ENCODE data around the gene VENTX.

VENTX gene

DNA sequence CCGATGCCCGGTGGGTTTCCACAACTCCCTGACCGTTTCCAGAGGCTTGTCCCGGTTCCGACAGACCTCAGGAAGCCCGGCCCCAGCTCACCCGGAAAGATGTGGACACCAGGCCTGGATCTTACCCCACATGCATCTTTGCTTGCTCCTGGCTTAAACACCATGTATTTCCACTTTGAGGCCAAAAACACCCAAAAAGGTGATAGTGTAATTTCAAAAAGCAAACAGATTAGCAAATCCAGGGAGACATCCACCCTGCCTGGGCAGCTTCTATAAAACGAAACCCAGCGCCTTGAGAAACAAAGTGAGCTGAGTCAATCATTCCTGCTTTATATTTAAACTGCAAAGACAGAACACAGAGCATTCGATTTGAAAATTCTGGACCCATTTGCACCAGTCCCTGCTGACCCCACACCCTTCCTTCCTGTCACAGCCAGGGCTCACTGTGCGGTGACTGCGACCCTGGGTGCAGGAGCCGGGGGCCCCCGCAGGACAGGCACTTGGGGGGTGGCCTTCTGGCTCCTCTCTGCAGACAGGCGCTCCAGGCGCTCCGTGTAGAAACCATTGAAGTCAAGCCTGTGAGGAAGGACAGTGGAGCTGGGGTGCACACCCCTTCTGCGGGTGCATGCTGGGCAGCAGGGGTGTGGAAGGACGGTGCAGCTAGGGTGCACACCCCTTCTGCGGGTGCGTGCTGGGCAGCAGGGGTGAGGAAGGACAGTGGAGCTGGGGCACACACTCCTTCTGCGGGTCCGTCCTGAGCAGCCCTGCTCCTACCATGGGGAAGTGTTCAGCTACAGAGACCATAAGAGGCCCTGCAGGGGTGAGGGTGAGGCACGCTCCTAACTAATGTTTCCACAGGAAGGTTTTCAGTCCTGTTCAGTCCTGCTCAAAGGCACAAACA, 41.9 kb downstream of the VENTX start:
- no peak for TF ChIP-seq OSR1 (CRISPR knock-in tag; IDR thresholded peaks at IDR 0.05)
- TF ChIP-seq, protein P1, sequence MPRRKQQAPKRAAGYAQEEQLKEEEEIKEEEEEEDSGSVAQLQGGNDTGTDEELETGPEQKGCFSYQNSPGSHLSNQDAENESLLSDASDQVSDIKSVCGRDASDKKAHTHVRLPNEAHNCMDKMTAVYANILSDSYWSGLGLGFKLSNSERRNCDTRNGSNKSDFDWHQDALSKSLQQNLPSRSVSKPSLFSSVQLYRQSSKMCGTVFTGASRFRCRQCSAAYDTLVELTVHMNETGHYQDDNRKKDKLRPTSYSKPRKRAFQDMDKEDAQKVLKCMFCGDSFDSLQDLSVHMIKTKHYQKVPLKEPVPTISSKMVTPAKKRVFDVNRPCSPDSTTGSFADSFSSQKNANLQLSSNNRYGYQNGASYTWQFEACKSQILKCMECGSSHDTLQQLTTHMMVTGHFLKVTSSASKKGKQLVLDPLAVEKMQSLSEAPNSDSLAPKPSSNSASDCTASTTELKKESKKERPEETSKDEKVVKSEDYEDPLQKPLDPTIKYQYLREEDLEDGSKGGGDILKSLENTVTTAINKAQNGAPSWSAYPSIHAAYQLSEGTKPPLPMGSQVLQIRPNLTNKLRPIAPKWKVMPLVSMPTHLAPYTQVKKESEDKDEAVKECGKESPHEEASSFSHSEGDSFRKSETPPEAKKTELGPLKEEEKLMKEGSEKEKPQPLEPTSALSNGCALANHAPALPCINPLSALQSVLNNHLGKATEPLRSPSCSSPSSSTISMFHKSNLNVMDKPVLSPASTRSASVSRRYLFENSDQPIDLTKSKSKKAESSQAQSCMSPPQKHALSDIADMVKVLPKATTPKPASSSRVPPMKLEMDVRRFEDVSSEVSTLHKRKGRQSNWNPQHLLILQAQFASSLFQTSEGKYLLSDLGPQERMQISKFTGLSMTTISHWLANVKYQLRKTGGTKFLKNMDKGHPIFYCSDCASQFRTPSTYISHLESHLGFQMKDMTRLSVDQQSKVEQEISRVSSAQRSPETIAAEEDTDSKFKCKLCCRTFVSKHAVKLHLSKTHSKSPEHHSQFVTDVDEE (CRISPR knock-in tag; IDR thresholded peaks at IDR 0.05): no peak
- no peak for ATAC-seq

DNA sequence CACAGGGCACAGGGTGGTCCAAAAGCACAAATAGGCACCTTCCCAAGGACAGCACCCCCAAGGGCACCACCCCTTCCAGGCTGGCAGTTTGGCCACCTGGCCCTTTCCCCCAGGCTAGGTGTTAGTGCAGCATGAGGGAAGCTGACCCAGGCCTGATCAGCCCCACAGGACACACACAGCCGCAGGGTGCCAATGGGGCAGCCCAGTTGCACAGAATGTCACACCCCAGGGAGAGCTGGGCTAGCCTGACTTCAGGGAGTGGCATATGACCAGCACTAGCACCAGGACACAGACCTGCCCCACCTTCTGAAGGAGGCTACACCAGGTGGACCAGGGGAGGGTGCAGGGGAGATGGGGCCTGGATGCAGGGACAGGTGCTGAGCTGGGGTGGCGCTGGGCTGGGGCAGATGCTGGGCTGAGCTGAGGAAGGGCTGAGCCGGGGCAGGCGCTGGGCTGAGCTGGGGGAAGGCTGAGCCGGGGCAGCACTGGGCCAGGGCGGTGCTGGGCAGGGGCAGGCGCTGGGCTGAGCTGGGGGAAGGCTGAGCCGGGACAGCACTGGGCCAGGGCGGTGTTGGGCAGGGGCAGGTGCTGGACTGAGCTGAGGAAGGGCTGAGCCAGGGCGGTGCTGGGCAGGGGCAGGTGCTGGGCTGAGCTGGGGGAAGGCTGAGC, 42.9 kb downstream of the VENTX start:
- no peak for TF ChIP-seq BACH2 (CRISPR knock-in tag; IDR thresholded peaks at IDR 0.05; ENCODE audit: borderline replicate concordance)
- no peak for TF ChIP-seq ESRRG (CRISPR knock-in tag; IDR thresholded peaks at IDR 0.05)
- TF ChIP-seq OSR1 (CRISPR knock-in tag; IDR thresholded peaks at IDR 0.05): no peak
- no peak for TF ChIP-seq ISL1 (CRISPR knock-in tag; IDR thresholded peaks at IDR 0.05)
- no peak for TF ChIP-seq CSDC2 (CRISPR knock-in tag; IDR thresholded peaks at IDR 0.05)
- no peak for TF ChIP-seq TOX (CRISPR knock-in tag; IDR thresholded peaks at IDR 0.05; ENCODE audit: borderline replicate concordance)
- no peak for ATAC-seq

- TF ChIP-seq ZNF70 (CRISPR knock-in tag; IDR thresholded peaks at IDR 0.05) (no peak), PPARA (CRISPR knock-in tag; IDR thresholded peaks at IDR 0.05; ENCODE audit: borderline replicate concordance) (no peak), GLIS3 (CRISPR knock-in tag; IDR thresholded peaks at IDR 0.05) (no peak)
- TF ChIP-seq, protein P2, sequence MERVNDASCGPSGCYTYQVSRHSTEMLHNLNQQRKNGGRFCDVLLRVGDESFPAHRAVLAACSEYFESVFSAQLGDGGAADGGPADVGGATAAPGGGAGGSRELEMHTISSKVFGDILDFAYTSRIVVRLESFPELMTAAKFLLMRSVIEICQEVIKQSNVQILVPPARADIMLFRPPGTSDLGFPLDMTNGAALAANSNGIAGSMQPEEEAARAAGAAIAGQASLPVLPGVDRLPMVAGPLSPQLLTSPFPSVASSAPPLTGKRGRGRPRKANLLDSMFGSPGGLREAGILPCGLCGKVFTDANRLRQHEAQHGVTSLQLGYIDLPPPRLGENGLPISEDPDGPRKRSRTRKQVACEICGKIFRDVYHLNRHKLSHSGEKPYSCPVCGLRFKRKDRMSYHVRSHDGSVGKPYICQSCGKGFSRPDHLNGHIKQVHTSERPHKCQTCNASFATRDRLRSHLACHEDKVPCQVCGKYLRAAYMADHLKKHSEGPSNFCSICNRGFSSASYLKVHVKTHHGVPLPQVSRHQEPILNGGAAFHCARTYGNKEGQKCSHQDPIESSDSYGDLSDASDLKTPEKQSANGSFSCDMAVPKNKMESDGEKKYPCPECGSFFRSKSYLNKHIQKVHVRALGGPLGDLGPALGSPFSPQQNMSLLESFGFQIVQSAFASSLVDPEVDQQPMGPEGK (CRISPR knock-in tag; IDR thresholded peaks at IDR 0.05; ENCODE audit: borderline replicate concordance): no peak
- no peak for ATAC-seq
These were observed 43.4 kb downstream of the VENTX start for GRCh38 chr10:133281084-133281483.

GRCh38 chr10:133281628-133282372, 44.1 kb downstream of the VENTX start:
- ATAC-seq: no peak
- TF ChIP-seq CSDC2 (CRISPR knock-in tag; IDR thresholded peaks at IDR 0.05): no peak

GRCh38 chr10:133282846-133283390, 45.3 kb downstream of the VENTX start:
- no peak for ATAC-seq
- no peak for TF ChIP-seq ZFP3 (CRISPR knock-in tag; IDR thresholded peaks at IDR 0.05)
- no peak for TF ChIP-seq RARB (CRISPR knock-in tag; IDR thresholded peaks at IDR 0.05)
- no peak for TF ChIP-seq ZNF70 (CRISPR knock-in tag; IDR thresholded peaks at IDR 0.05)
- no peak for TF ChIP-seq OSR1 (CRISPR knock-in tag; IDR thresholded peaks at IDR 0.05)
- no peak for TF ChIP-seq ZNF565 (CRISPR knock-in tag; conservative IDR thresholded peaks at IDR 0.05; ENCODE audit: low read depth)
- TF ChIP-seq, protein P1 (CRISPR knock-in tag; IDR thresholded peaks at IDR 0.05): no peak
- TF ChIP-seq, protein P2 (CRISPR knock-in tag; IDR thresholded peaks at IDR 0.05; ENCODE audit: borderline replicate concordance): no peak
- TF ChIP-seq TOX (CRISPR knock-in tag; IDR thresholded peaks at IDR 0.05; ENCODE audit: borderline replicate concordance): no peak
- TF ChIP-seq, protein P3, sequence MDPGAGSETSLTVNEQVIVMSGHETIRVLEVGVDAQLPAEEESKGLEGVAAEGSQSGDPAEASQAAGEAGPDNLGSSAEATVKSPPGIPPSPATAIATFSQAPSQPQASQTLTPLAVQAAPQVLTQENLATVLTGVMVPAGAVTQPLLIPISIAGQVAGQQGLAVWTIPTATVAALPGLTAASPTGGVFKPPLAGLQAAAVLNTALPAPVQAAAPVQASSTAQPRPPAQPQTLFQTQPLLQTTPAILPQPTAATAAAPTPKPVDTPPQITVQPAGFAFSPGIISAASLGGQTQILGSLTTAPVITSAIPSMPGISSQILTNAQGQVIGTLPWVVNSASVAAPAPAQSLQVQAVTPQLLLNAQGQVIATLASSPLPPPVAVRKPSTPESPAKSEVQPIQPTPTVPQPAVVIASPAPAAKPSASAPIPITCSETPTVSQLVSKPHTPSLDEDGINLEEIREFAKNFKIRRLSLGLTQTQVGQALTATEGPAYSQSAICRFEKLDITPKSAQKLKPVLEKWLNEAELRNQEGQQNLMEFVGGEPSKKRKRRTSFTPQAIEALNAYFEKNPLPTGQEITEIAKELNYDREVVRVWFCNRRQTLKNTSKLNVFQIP (CRISPR knock-in tag; IDR thresholded peaks at IDR 0.05; ENCODE audit: borderline replicate concordance, low read depth): no peak
- no peak for TF ChIP-seq CSRNP3 (CRISPR knock-in tag; IDR thresholded peaks at IDR 0.05)
- no peak for TF ChIP-seq TCF4 (CRISPR knock-in tag; IDR thresholded peaks at IDR 0.05; ENCODE audit: borderline replicate concordance)
- no peak for TF ChIP-seq ISL1 (CRISPR knock-in tag; IDR thresholded peaks at IDR 0.05)

Measured in SK-N-SH treated with all-trans-retinoic acid at 6 μM for 48 hours (cell line).